Uterine smooth muscle cell (primary cell): ENCODE results near the gene PRRG2. TPM values are rescaled to one million over a fixed set of nuclear protein-coding genes. Genes with fewer than 3 reads are reported as not detected.

Source experiments
- total RNA-seq: library from RNA; depleted of rRNA; stranded (reverse); fragments of >200 nt; gene quantifications from 2 replicates; pipeline ENCODE4 v1.2.3, GENCODE V29; 2014

The PRRG2 gene
- total RNA-seq = 0.33 and 0.75 TPM in 2 replicates

DNA sequence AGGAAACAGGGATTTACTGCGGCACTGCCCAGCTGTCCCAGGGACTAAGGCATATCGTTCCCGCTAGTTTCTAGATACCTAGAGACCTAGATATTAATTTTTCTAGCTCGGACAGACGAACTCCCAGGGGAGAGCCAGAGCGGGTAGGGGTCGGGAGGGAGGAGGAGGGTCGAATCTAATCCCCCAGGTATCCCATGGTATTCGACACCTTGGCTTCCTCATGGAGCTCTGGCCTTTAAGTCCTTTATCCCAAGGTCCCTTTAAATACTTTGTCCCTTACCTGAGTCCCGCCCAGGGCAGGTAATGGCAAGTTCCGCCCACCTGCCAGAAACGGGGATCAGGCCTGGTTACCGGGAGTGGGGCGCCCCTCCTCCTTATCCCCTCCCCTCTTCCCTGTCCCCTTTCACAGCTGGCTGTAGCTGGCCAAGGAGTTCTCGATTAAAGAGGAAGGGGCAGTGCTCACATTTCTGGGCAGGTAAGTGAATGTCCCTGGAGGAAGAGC, at the start of gene PRRG2:
PRRG2 (plus strand) TSS at position 310 of the 502 bp plus-strand sequence. CDS start 1,904 bp downstream, outside the sequence.

DNA sequence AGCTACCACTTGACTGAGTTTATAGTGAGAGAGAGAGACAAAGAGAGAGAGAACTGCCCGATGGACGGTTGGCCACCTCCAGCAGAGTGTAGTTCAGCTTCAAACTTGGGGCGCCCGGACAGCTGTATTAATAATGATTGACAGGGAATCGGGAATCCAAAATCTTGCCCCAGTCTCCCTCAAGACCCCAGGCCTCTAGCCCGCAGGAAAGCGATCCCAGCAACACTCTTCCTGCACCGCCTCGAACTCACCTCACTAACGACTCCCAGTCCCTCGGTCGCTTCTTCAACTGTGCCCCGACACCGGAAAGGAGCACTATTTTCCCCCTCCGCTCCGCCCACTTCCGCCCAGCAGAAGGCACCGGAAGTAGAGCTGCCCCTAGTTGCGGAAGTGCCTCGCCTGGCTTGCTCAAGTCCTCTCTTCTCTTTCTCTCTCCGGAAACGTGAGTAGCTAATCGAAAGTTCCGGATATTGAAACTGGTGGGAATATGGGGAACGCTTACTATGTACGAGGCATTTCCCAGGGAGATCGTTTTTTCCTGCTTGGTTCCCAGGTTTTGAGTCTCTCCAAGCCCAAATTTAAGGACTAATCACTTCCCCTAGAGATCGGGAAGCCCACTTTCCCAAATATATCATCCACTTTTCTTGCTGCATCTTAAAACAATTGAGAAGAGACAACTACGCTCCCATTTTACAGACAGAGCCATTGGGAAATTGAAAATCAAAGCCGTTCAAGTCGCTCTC, 681 bp upstream of the PRRG2 start, which contains the start of gene NOSIP:
NOSIP (minus strand) TSS at position 293 of the 743 bp plus-strand sequence. CDS start 19,865 bp downstream, outside the sequence.

DNA sequence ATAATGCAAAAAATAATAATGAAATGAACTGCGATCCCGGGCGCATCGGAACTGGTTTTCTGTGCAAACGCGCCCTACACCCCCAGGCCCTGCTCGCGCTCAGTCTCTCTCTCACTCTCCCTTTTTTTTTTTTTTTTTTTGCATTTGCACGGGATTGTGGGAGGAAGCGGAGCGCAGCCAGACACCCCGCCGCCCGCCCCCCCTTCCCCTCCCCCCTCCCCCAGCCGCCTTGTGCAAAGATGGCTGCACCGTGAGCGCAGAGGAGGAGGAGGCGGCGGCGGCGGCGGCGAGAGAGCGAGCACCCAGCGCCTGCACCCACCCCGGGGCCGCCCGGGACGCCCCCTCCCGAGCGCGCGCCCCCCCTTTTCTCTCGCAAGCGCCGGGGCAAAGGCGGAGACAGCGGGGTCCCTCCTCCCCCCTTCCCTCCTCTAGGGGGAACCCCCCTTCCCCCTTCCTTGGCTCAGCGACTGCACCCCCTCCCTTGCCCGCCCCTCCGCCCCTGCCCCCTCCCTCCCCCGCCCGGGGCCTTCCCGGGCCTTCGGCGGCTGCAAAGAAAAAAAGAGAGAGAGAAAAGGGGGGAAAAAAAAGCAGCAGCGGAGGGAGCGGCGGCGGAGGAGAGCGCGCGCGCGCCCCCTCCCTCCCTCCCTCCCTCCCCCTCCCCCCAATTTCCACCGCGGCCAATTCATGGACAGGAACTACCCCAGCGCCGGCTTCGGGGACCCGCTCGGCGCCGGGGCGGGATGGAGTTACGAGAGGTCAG, 10.0 kb downstream of the PRRG2 start, which contains the start of gene PRR12:
PRR12 (plus strand) TSS at position 212 of the 760 bp plus-strand sequence; CDS start at position 685, 473 bp downstream.

DNA sequence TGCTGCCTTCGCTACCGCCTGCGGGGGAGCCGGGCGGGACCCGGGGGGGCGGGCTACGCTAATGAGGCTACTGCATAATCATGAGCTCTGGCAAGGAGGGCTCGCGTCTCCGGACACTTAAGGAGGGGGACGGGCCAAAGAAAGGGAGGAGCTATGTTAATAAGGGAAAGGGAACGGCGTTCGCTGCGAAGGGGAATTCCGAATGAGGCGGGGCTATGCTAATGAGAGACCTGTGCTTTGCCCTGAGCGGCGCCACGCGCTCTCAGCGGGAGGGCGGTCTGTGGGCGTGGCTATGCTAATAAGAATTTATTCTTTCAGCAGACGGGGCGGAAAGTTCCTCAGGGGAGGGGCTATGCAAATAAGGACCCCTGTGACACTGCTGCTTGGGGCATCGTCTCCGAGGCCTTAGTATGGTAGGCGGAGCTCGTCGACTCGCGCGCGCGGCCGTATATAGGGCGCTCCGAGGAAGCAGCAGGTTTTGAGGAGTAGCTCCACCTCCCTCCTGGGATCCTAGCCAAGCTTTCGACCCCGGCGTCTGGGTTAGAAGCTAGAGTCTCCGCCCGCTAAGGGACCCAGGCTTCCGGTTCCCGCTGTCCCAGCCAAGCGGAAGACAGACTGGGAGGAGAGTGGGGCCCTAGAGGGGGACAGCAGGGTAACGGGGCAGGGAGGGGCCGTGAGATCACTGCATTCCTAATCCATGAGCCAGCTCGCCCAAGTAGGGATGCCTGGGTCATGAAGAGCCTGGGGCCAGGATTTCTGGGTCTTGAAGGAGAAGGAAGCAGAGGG, 59.2 kb downstream of the PRRG2 start, which contains the start of gene RRAS:
RRAS (minus strand) TSS at position 31 of the 786 bp plus-strand sequence. CDS start 45 bp downstream, outside the sequence.

Other genes with a start within 250 kb of the PRRG2 start
- 0.12 TPM in 1 of 2 replicates, not detected in the other for gene CD37, start 245.9 kb upstream of the PRRG2 start, total RNA-seq
- gene TEAD2, start 218.9 kb upstream of the PRRG2 start, total RNA-seq = 13.7 and 15.6 TPM in 2 replicates
- gene DKKL1, start 217.4 kb upstream of the PRRG2 start, total RNA-seq = 0.25 and 0.33 TPM in 2 replicates
- not detected in 2 replicates for gene KASH5, start 193.1 kb upstream of the PRRG2 start, total RNA-seq
- not detected in 2 replicates for gene PTH2, start 157.9 kb upstream of the PRRG2 start, total RNA-seq
- 0.11 TPM in 1 of 2 replicates, not detected in the other for gene GFY, start 155.9 kb upstream of the PRRG2 start, total RNA-seq
- not detected in 2 replicates for gene SLC17A7, start 139.8 kb upstream of the PRRG2 start, total RNA-seq
- gene PIH1D1, start 129.5 kb upstream of the PRRG2 start, total RNA-seq = 105 and 127 TPM in 2 replicates
- 33.4 and 53.8 TPM in 2 replicates for gene ALDH16A1, start 128.1 kb upstream of the PRRG2 start, total RNA-seq
- gene FLT3LG, start 107.1 kb upstream of the PRRG2 start, total RNA-seq = 2.5 and 2.6 TPM in 2 replicates
- gene RPL13A, start 93.7 kb upstream of the PRRG2 start, total RNA-seq = 1,950 and 2,937 TPM in 2 replicates
- gene RPS11, start 84.9 kb upstream of the PRRG2 start, total RNA-seq = 2,278 and 3,023 TPM in 2 replicates
- 21.7 and 56.0 TPM in 2 replicates for gene FCGRT, start 68.7 kb upstream of the PRRG2 start, total RNA-seq
- gene RCN3, start 53.3 kb upstream of the PRRG2 start, total RNA-seq = 136 and 287 TPM in 2 replicates
- gene NOSIP, start 760 bp upstream of the PRRG2 start, total RNA-seq = 58.2 and 78.7 TPM in 2 replicates
- gene PRR12, start 9.9 kb downstream of the PRRG2 start, total RNA-seq = 2.4 and 3.1 TPM in 2 replicates
- gene RRAS, start 58.8 kb downstream of the PRRG2 start, total RNA-seq = 41.3 and 58.6 TPM in 2 replicates
- 17.3 and 18.1 TPM in 2 replicates for gene SCAF1, start 60.9 kb downstream of the PRRG2 start, total RNA-seq
- gene IRF3, start 84.5 kb downstream of the PRRG2 start, total RNA-seq = 43.1 and 45.6 TPM in 2 replicates
- gene BCL2L12, start 84.6 kb downstream of the PRRG2 start, total RNA-seq = 3.2 and 7.5 TPM in 2 replicates
- gene PRMT1, start 96.0 kb downstream of the PRRG2 start, total RNA-seq = 325 and 532 TPM in 2 replicates
- 0.66 and 0.87 TPM in 2 replicates for gene ADM5, start 108.3 kb downstream of the PRRG2 start, total RNA-seq
- 15.6 and 25.6 TPM in 2 replicates for gene CPT1C, start 109.8 kb downstream of the PRRG2 start, total RNA-seq
- 0.12 TPM in 1 of 2 replicates, not detected in the other for gene TSKS, start 182.0 kb downstream of the PRRG2 start, total RNA-seq
- gene AP2A1, start 185.7 kb downstream of the PRRG2 start, total RNA-seq = 76.3 and 88.5 TPM in 2 replicates
- gene FUZ, start 232.0 kb downstream of the PRRG2 start, total RNA-seq = 19.0 and 25.4 TPM in 2 replicates
- 17.6 and 20.6 TPM in 2 replicates for gene MED25, start 237.0 kb downstream of the PRRG2 start, total RNA-seq